ENCODE results near the gene KIAA1328. TPM values are rescaled to one million over a fixed set of nuclear protein-coding genes. Genes with fewer than 3 reads are reported as not detected.

KIAA1328 gene
- total RNA-seq, 6 donors from 2014 or later, result 10.6 to 66.0 (median 28.8) TPM

- Histone ChIP-seq H3K9me3 (no peaks in the 10 kb centered on the region), H3K4me3 (no peak overlapping the region), H3K4me1 (no peaks in the 10 kb centered on the region), H3K27me3 (no peaks in the 10 kb centered on the region), H3K27ac (no peak overlapping the region), H3K36me3 (peaks cover 0 to 12% (median 6%) of the 10 kb centered on the region in 4 donors)
- peak in 1 of 2 donors; percentile 38 for DNase-seq
- TF ChIP-seq CTCF (IDR thresholded peaks at IDR 0.05) (no peak), POLR2A (IDR thresholded peaks at IDR 0.05) (no peak), POLR2AphosphoS5 (IDR thresholded peaks at IDR 0.05) (no peak), EP300 (IDR thresholded peaks at IDR 0.05) (no peak)
- ATAC-seq (ENCODE audit: low FRiP score in 2 of 2), result no peak
- 96 to 98% methylated on average over 4 to 9 of the region's 9 CpGs for WGBS, 2 donors
These were observed 131.1 kb downstream of the KIAA1328 start for GRCh38 chr18:36960038-36960437.

GRCh38 chr18:36963464-36963863, 134.5 kb downstream of the KIAA1328 start:
- Histone ChIP-seq H3K27ac (no peak overlapping the region), H3K4me1 (no peaks in the 10 kb centered on the region), H3K4me3 (no peak overlapping the region), H3K36me3 (peaks cover 0 to 12% (median 6%) of the 10 kb centered on the region in 4 donors), H3K27me3 (no peaks in the 10 kb centered on the region), H3K9me3 (no peaks in the 10 kb centered on the region)
- 88 to 100% methylated on average over 2 of the region's 2 CpGs for WGBS, 2 donors
- TF ChIP-seq POLR2AphosphoS5 (IDR thresholded peaks at IDR 0.05) (no peak), POLR2A (IDR thresholded peaks at IDR 0.05) (no peak), EP300 (IDR thresholded peaks at IDR 0.05) (no peak), CTCF (IDR thresholded peaks at IDR 0.05) (no peak)
- ATAC-seq (ENCODE audit: low FRiP score in 2 of 2) (no peak), DNase-seq (no peak)

GRCh38 chr18:36974686-36975085, 145.8 kb downstream of the KIAA1328 start:
- H3K27ac ChIP-seq, result no peak overlapping the region
- H3K4me1 ChIP-seq, result no peaks in the 10 kb centered on the region
- ATAC-seq (ENCODE audit: low FRiP score in 2 of 2) (no peak), DNase-seq (no peak)
- TF ChIP-seq POLR2A (IDR thresholded peaks at IDR 0.05), result no peak
- TF ChIP-seq EP300 (IDR thresholded peaks at IDR 0.05), result no peak
- TF ChIP-seq CTCF (IDR thresholded peaks at IDR 0.05), result no peak
- TF ChIP-seq POLR2AphosphoS5 (IDR thresholded peaks at IDR 0.05), result no peak
- no peak overlapping the region for H3K4me3 ChIP-seq
- no peaks in the 10 kb centered on the region for H3K36me3 ChIP-seq
- no peaks in the 10 kb centered on the region for H3K9me3 ChIP-seq
- WGBS, 2 donors, result 95% methylated on average over 3 of the region's 3 CpGs
- no peaks in the 10 kb centered on the region for H3K27me3 ChIP-seq

- DNase-seq (no peak), ATAC-seq (ENCODE audit: low FRiP score in 2 of 2) (no peak)
- TF ChIP-seq POLR2A (IDR thresholded peaks at IDR 0.05), result no peak
- no peak for TF ChIP-seq CTCF (IDR thresholded peaks at IDR 0.05)
- 90 to 97% methylated on average over 2 of the region's 2 CpGs for WGBS, 2 donors
- Histone ChIP-seq H3K9me3 (no peaks in the 10 kb centered on the region), H3K4me3 (no peak overlapping the region), H3K27me3 (no peaks in the 10 kb centered on the region), H3K4me1 (no peaks in the 10 kb centered on the region), H3K27ac (no peak overlapping the region), H3K36me3 (peaks cover 0 to 3% (median 0%) of the 10 kb centered on the region in 4 donors)
These were observed 148.2 kb downstream of the KIAA1328 start for GRCh38 chr18:36977121-36977520.

GRCh38 chr18:36993068-36993467, 164.1 kb downstream of the KIAA1328 start:
- H3K4me3 ChIP-seq, result no peak overlapping the region
- no peak for DNase-seq
- TF ChIP-seq EP300 (IDR thresholded peaks at IDR 0.05), result no peak
- no peak for TF ChIP-seq CTCF (IDR thresholded peaks at IDR 0.05)
- TF ChIP-seq POLR2AphosphoS5 (IDR thresholded peaks at IDR 0.05), result no peak
- no peak overlapping the region for H3K27ac ChIP-seq
- peaks cover 0 to 2% (median under 1%) of the 10 kb centered on the region in 4 donors for H3K9me3 ChIP-seq
- ATAC-seq (ENCODE audit: low FRiP score in 2 of 2), result no peak
- H3K4me1 ChIP-seq, result no peaks in the 10 kb centered on the region
- no peaks in the 10 kb centered on the region for H3K27me3 ChIP-seq
- no peaks in the 10 kb centered on the region for H3K36me3 ChIP-seq

All from upper lobe of left lung (tissue), 6 donors.